H1 (cell line): ENCODE measurements around the gene MACROD2. TPM values are rescaled to one million over a fixed set of nuclear protein-coding genes. Genes with fewer than 3 reads are reported as not detected.

Experiments used
- BACH1 ChIP-seq: IDR thresholded peaks from 2 replicates; pipeline ENCODE4 v1.6.1; 2012; ENCODE audit warnings: low read length, improper control_type of control experiment
- CTBP2 ChIP-seq: IDR thresholded peaks from 2 replicates; pipeline ENCODE4 v1.7.0; 2011; ENCODE audit warnings: borderline replicate concordance, mild to moderate bottlenecking, moderate library complexity, mixed read lengths, low read length; ENCODE audit not compliant: insufficient read depth, insufficient read length
- GTF2F1 ChIP-seq: IDR thresholded peaks from 2 replicates; pipeline ENCODE4 v1.6.1; 2012; ENCODE audit warnings: low read depth, low read length, improper control_type of control experiment, borderline replicate concordance
- SIRT6 ChIP-seq: IDR thresholded peaks from one replicate; pipeline ENCODE4 v1.7.1; 2012; ENCODE audit warnings: low read length, inconsistent platforms
- TCF12 ChIP-seq: IDR thresholded peaks from 2 replicates; pipeline ENCODE4 v1.6.1; 2011; ENCODE audit warnings: low read depth, mild to moderate bottlenecking, low read length
- polyA plus RNA-seq, 7 experiments: library from polyadenylated mRNA; depleted of rRNA in 3 of 7; stranded (reverse) in 5 of 7; unstranded in 2 of 7; fragments of >200 nt in 5 of 7; fragments of 200-250 nt in 2 of 7; gene quantifications; 1 replicate in 5 of 7; 2 replicates in 1 of 7; 4 replicates in 1 of 7; pipeline versions ENCODE4 v1.2.1 to v1.2.3, GENCODE V29; 2011 to 2013; ENCODE audit warnings: missing spikeins in 2 of 7, mixed read lengths in 2 of 7
- total RNA-seq: library from RNA; stranded (reverse); fragmentation: NEBNext Ultra II Directional; extraction: Animal tissue kit (Norgen Biotek cat#: 25700); gene quantifications from 2 replicates; pipeline ENCODE4 v1.2.1, GENCODE V29; 2021

The MACROD2 gene
- total and polyA plus RNA-seq, 2 of the 8 experiments (the other 6 are each of a cell fraction or from before 2014, with no cell fraction given), result 0.70 to 3.9 TPM

DNA sequence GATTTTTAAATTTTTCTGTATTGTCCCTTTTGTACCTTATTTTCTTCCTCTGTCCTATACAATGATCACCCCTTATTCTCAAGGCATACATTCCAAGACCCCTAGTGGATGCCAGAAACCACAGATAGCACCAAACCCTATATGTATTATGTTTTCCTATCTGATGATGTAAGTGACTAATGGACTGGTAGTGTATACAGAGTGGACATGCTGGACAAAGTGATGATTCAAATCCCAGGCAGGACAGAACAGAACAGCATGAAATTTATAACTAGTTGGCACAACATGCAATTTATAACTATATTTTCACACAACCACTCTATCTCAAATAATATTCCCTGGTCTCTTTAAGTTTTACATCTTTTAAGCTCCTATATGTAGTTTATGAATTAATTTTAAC, 547.7 kb downstream of the MACROD2 start (continued):
- no peak for TF ChIP-seq SIRT6
- no peak for TF ChIP-seq BACH1
- TF ChIP-seq GTF2F1, result no peak
- no peak for TF ChIP-seq TCF12
- no peak for TF ChIP-seq CTBP2
